Right cardiac atrium (tissue), 5 donors: Measurements from ENCODE around the gene CARS1. TPM values are rescaled to one million over a fixed set of nuclear protein-coding genes. Genes with fewer than 3 reads are reported as not detected.

Experiments used
- ATAC-seq, 2 donors: fragments of 200-7000 bp; cut with Tn5 transposase; one replicate each; pipeline versions ENCODE4 v1.8.0 to v1.9.1; 2020; ENCODE audit warnings: moderate library complexity in 2 of 2, mild to moderate bottlenecking in 1 of 2
- DNase-seq, 3 donors: peaks; one replicate each; pipeline ENCODE4 v3.0.0-alpha.2; 2020
- H3K27ac ChIP-seq: one replicate; pipeline ENCODE4 v1.5.1; 2013; ENCODE audit warnings: mild to moderate bottlenecking, low read length, control low read depth, moderate library complexity
- H3K27me3 ChIP-seq: one replicate; pipeline ENCODE4 v1.6.1; 2013; ENCODE audit not compliant: control insufficient read depth, insufficient read depth
- H3K4me1 ChIP-seq: one replicate; pipeline ENCODE4 v1.6.1; 2013; ENCODE audit warnings: low read length; ENCODE audit not compliant: control insufficient read depth, insufficient read depth
- H3K4me3 ChIP-seq: one replicate; pipeline ENCODE4 v1.5.1; 2013; ENCODE audit warnings: low read length, control low read depth
- H3K9me3 ChIP-seq: one replicate; pipeline ENCODE4 v1.6.1; 2013; ENCODE audit warnings: low read length; ENCODE audit not compliant: control insufficient read depth
- WGBS: extraction: QIAGEN DNeasy Blood & Tissue Kit; methylation state at CpG from one replicate; pipeline ENCODE4 v1.1.7; 2013; 5-methylcytosine and 5-hydroxymethylcytosine counted together
- intact Hi-C, 4 donors: fragments of 100-400 bp; cut with DNase I; formaldehyde crosslinking; loops; one replicate each; pipeline versions ENCODE4 v1.11.0 to v1.14.0; 2022 to 2023
- polyA plus RNA-seq: library from polyadenylated mRNA; stranded (reverse); fragments of 200-250 nt; gene quantifications from one replicate; pipeline ENCODE4 v1.2.3, GENCODE V29; 2013
- total RNA-seq, 4 donors: library from RNA; stranded (reverse); fragmentation: NEBNext Ultra II Directional; extraction: Animal tissue kit (Norgen Biotek cat#: 25700); gene quantifications; one replicate each; pipeline ENCODE4 v1.2.1, GENCODE V29; 2021
- donor health status: healthy with polysubstance abuse.
- donor health status: DM: no; HTN: yes; CAD: no.
- donor health status: DM: no; HTN: no; CAD: no.
- donor health status: DM: no; HTN: yes; CAD: no; lungs with severe emphysema.
- donor health status: DM: yes; HTN: yes; CAD: no.

The CARS1 gene
- total and polyA plus RNA-seq, 5 donors = 10.8 to 18.8 (median 16.2) TPM

DNA sequence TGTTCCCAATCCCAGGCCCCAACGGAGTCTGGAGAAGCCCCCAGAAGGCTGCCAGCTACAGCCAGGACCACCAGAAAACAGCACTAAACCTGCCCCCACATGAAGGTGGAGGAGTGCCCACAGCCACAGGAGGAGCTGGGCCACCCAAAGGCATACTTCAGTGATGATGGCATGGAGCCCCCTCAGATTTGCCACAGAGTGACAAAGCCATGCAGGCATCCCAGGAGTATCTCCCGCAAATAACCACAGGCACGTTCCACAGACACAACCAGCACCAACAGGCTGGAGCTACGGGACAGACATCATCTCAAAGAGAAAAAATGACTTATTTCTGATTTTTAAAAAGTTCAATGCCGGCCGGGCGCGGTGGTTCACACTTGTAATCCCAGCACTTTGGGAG is 10.6 kb downstream of the CARS1 start:
- WGBS = 87% methylated on average over 8 of the region's 8 CpGs
- no peak overlapping the region for H3K27ac ChIP-seq
- ATAC-seq (no peak), DNase-seq (no peak)
- H3K4me3 ChIP-seq = no peak overlapping the region
- H3K4me1 ChIP-seq = peaks cover 11% of the 10 kb centered on the region
- no peaks in the 10 kb centered on the region for H3K27me3 ChIP-seq
- intact Hi-C loops = no loop called here
- no peaks in the 10 kb centered on the region for H3K9me3 ChIP-seq

DNA sequence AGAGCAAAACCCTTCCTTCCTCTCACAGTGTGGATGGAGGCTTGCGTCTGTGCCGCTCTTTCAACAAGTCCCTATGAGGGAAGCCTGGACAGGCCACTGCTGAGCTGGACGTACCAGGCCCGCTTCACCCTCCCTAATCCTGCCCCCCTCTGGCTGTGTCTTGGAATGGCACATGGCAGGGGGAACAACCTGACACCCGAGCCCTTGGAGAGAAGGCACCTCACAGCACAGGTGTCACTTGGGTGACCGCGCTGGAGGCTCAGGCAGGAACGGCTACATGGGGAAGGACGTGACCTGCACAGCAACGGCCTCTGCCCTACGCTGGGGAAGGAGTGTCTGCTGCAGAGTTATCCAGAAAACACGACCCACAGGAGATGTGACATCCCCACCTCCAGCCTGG is 11.0 kb downstream of the CARS1 start:
- WGBS = 90% methylated on average over 12 of the region's 12 CpGs

DNA sequence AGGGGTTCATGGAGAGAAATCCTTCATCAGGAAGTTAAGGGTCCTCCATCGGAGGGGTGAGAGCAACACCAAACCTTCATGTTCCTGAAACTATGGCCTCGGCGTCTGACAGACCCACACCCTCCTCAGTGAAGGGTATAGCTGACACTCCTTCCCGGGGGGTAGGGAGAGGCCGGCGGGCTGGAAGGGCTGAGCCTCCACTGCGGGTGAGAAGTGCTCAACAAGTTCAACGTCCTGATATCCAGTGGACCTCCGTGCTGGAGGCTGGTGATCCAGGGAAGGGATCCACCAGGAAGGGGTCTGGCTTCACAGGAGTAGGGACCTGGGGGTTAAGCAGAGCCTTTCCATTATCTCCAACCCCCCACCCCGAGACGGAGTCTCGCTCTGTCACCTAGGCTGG is 12.3 kb downstream of the CARS1 start:
- Histone ChIP-seq H3K27ac (no peak overlapping the region), H3K9me3 (no peaks in the 10 kb centered on the region), H3K27me3 (no peaks in the 10 kb centered on the region), H3K4me3 (no peak overlapping the region), H3K4me1 (peaks cover 10% of the 10 kb centered on the region)
- WGBS = 95% methylated on average over 12 of the region's 12 CpGs
- intact Hi-C loops = no loop called here
- DNase-seq (no peak), ATAC-seq (no peak)

More for the DNA sequence above, 11.0 kb downstream of the CARS1 start:
- DNase-seq (no peak), ATAC-seq (no peak)
- no peak overlapping the region for H3K4me3 ChIP-seq
- H3K27ac ChIP-seq = no peak overlapping the region
- intact Hi-C loops = no loop called here
- no peaks in the 10 kb centered on the region for H3K9me3 ChIP-seq
- H3K27me3 ChIP-seq = no peaks in the 10 kb centered on the region
- peaks cover 10% of the 10 kb centered on the region for H3K4me1 ChIP-seq

DNA sequence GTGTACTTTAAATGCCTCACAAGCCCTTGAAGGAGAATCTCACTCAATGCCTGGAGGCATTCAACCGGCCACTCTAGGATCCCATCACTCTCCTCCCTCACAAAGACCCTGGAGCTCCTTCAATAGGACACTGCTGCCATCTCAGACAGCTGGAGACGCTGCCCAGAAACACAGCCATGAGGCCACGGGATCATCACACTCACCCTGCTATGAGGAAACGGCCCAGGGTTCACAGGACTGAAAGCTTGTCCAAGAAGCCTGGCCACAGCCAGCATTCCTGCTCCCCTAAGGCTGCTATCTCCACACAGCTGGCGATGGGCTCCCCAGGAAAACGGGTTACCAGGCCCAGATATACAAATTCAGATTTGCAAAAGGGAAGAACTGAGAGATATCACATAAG is 13.2 kb downstream of the CARS1 start:
- no peak for DNase-seq
- Histone ChIP-seq H3K27me3 (no peaks in the 10 kb centered on the region), H3K27ac (no peak overlapping the region), H3K4me1 (peaks cover 7% of the 10 kb centered on the region), H3K4me3 (no peak overlapping the region), H3K9me3 (no peaks in the 10 kb centered on the region)
- WGBS = 53% methylated on average over 6 of the region's 6 CpGs
- no peak for ATAC-seq
- intact Hi-C loops = no loop called here

DNA sequence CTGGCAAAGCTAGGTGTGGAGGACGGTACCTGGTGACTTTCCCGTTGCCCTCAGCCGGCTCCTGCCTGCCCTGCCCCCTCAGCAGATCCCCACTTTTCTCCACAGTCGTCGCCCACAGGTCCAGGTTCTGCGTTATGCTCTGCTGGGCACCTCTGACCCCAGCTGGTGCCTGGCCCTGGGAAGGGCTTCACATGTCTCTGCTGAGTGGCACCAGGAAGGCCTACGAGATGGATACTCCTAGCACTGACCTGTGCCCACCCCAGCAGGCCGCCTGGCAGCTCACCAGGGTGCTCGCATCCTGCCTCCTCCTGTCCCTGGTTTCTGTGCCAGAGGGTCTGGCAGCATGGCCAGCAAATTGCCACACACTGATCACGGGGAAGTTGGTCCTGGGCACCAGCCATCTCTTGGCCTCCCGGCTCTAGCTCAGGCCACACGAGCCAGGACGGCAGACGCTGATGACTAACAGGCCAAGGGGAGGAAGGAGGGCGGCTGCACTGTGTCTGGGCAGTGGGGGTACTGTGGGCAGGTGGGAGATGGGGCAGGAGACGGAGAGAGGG is 13.8 kb downstream of the CARS1 start:
- ATAC-seq (peak; percentile 50 to 72), DNase-seq (peak; percentile 73 to 83 (median 76))
- Histone ChIP-seq H3K4me1 (peaks cover 7% of the 10 kb centered on the region), H3K4me3 (no peak overlapping the region), H3K27ac (no peak overlapping the region), H3K27me3 (no peaks in the 10 kb centered on the region), H3K9me3 (no peaks in the 10 kb centered on the region)
- 78% methylated on average over 16 of the region's 16 CpGs for WGBS
- intact Hi-C loops = no loop called here

DNA sequence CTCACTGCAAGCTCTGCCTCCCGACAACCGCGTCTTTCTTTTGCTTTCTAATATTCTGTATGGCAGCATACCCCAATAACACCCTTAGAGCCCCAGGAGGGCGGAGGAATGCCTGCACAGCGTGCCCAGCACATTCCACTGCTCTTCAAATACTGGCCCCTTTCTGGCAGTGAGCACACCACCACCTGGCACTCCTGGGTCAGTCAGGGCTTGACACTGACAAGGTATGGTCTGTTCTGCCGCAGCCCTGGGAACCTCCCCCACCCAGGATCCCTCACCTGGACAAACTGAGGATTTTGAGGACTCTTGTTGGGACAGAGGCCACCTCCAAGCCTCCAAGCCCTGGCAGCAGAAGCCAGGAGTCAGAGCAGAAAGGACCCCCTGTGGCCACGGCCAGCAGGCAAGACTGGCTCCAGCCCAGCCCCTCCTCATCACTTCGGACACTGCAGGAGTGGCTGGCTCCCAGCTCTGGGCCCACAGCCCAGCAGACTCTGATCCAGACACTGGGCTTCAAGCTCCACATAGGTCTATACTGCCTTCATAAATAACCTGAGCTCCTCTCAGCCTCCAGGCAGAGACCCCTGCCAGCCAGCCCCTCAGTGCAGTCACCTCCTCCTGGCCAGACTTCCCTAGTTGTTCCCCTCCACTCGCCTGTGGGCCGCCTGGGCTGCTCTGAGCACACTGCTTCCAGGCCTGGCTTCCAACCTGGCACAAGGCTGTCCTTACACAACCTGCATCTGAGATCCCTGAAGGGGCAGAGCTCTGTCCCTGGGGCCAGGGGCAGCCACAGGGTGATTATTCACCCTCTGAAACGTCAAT is 14.5 kb downstream of the CARS1 start:
- Histone ChIP-seq H3K27ac (no peak overlapping the region), H3K4me1 (peaks cover 7% of the 10 kb centered on the region), H3K4me3 (no peak overlapping the region), H3K9me3 (no peaks in the 10 kb centered on the region), H3K27me3 (no peaks in the 10 kb centered on the region)
- WGBS = 65% methylated on average over 11 of the region's 11 CpGs
- DNase-seq = peak in 1 of 3 donors; percentile 79
- intact Hi-C loops = no loop called here
- ATAC-seq = peak; percentile 39 to 53

GRCh38 chr11:3041699-3042441 is 15.4 kb downstream of the CARS1 start:
- H3K27me3 ChIP-seq = no peaks in the 10 kb centered on the region
- H3K9me3 ChIP-seq = no peaks in the 10 kb centered on the region
- 84% methylated on average over 17 of the region's 17 CpGs for WGBS
- peaks cover 7% of the 10 kb centered on the region for H3K4me1 ChIP-seq
- peak; percentile 57 to 60 for ATAC-seq
- no peak overlapping the region for H3K4me3 ChIP-seq
- peak in 2 of 3 donors; percentile 50 to 69 for DNase-seq
- intact Hi-C loops = no loop called here
- H3K27ac ChIP-seq = no peak overlapping the region

DNA sequence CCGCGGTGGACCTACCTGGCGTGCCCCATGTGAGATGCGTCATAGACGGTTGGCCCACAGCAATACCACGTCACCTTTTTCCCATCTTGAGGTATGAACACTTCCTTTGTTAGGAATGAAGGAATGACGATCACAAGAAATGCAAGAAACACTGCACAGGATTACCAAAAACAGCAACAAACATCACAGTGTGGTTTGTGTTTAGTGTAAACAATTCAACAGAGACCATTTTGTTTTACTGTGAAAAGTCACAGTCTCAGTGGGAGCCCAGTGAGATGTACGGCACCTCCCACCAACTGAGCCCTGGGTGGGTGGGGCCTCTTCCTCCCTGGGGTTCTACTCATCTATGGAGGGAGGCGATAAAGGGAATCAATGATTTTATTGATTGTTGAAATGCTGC is 16.3 kb downstream of the CARS1 start:
- Histone ChIP-seq H3K27me3 (no peaks in the 10 kb centered on the region), H3K4me1 (peaks cover 7% of the 10 kb centered on the region), H3K27ac (no peak overlapping the region), H3K9me3 (no peaks in the 10 kb centered on the region), H3K4me3 (no peak overlapping the region)
- DNase-seq (no peak), ATAC-seq (no peak)
- WGBS = 88% methylated on average over 9 of the region's 9 CpGs
- intact Hi-C loops = no loop called here

- intact Hi-C loops = loop anchor here (2.0 to 10.0 kb wide), 4 partner anchors 53 to 179 kb away; partner anchors contain the start of gene MRGPRG (in 3 of the 4)
- Histone ChIP-seq H3K9me3 (no peaks in the 10 kb centered on the region), H3K27ac (no peak overlapping the region), H3K4me3 (no peak overlapping the region), H3K4me1 (peaks cover under 1% of the 10 kb centered on the region), H3K27me3 (no peaks in the 10 kb centered on the region)
- ATAC-seq (no peak), DNase-seq (peak in 1 of 3 donors; percentile 52)
- WGBS = 89% methylated on average over 12 of the region's 12 CpGs
Observed at GRCh38 chr11:3037945-3038271, 19.3 kb downstream of the CARS1 start.

GRCh38 chr11:3037040-3037944 is 19.9 kb downstream of the CARS1 start:
- Histone ChIP-seq H3K27me3 (no peaks in the 10 kb centered on the region), H3K4me3 (no peak overlapping the region), H3K27ac (no peak overlapping the region), H3K4me1 (no peaks in the 10 kb centered on the region), H3K9me3 (no peaks in the 10 kb centered on the region)
- DNase-seq (peak; percentile 83 to 95 (median 92)), ATAC-seq (peak; percentile 79 to 85)
- 54% methylated on average over 24 of the region's 24 CpGs for WGBS
- intact Hi-C loops = loop anchor here (2.0 to 10.0 kb wide), 4 partner anchors 54 to 180 kb away; partner anchors contain the start of gene MRGPRG (in 3 of the 4)
